GM19452 (cell line): Measurements from ENCODE around the gene GARNL3.

Experiments used
- ATAC-seq: cut with Tn5 transposase; IDR thresholded peaks from one replicate; pipeline ENCODE4 v1.9.1; 2021; ENCODE audit not compliant: unreplicated experiment

Gene GARNL3

DNA sequence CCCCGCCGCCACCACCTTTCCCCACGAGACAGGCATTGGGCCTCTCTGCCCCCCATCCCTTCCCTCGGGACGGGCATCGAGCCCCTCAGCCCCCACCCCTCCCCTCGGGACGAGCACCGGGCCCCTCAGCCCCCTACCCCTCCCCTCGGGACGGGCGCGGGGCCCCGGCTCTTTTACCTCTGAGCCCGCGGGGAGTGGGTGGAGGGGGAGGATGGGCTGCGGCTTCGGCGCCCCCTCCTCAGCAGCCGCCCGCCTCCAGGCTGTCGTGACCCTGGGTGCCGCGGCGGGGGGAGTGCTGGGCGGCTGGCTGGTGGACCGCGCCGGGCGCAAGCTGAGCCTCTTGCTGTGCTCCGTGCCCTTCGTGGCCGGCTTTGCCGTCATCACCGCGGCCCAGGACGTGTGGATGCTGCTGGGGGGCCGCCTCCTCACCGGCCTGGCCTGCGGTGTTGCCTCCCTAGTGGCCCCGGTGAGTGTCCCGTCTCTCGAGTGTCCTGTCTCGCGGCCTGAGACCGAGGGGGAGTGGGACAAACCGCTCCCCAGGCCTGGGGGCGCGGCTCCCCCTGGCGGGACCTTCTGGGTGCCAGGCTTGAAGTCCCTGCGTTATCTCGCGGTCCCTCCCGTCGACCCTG is 133.2 kb downstream of the GARNL3 start:
- ATAC-seq = no peak

DNA sequence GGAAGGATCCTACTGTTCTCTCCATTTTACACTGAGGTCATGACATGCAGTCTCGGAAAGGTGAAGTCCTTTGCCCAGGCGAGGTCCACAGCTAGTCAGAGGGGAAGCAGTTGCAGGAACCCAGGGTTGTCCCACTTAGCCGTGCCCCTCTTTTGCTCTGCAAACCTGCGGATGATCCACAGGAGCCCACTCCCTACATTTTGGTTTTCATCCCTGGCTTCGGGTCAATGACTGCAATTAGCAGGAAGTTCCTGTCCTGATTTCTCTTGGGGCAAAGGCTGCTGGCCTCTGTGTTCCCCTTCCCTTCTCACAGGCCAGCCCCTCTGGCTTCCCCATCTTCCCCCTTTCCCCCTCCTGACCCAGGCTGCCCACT is 133.7 kb downstream of the GARNL3 start:
- ATAC-seq = no peak

DNA sequence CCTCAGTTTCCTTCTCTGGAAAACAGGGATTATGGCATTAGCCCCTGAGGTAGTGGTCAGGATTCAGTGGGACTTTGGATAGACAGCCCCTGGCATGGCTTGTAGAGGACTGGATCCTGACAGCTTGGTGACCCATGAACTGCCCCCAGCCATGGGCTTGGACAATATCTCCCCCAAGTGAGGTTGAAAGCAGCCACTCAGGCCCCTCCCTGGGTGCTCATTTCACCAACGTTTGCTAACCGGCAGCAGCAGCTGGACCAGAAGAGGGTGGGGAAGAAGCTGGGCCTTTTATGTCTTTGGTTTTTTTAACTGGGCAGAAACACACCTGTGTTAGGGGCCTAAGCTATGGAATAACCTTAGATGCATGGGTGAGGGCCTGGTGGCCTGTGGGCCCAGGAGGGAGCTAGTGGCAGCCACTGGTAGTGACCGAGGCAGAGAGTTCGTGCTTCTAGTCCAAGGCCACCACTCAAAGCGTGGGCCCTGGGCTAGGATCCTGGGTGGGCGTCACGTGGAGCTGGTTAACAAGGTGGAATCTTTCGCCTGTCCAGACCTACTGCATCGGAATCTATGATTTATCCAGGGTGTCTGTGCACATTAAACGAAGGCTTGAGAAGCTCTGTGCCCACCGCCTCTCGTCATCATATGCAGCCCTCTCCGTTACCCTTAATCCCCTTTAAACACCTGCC is 134.3 kb downstream of the GARNL3 start:
- ATAC-seq = no peak

DNA sequence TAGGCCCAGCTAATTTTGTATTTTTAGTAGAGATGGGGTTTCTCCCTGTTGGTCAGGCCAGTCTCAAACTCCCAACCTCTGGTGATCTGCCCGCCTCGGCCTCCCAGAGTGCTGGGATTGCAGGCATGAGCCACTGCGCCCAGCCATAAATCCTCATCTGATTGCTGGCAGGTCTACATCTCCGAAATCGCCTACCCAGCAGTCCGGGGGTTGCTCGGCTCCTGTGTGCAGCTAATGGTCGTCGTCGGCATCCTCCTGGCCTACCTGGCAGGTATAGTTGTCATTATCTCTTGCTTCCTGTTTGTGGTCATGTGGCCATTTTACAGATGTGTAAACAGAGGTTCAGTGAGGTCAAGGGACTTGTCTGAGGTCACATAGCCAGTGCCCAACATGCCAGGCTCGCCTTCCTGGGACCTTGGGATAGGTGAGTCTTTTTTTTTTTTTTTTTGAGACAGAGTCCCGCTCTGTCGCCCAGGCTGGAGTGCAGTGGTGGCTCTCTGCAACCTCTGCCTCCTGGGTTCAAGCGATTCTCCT is 135.2 kb downstream of the GARNL3 start:
- ATAC-seq = no peak

DNA sequence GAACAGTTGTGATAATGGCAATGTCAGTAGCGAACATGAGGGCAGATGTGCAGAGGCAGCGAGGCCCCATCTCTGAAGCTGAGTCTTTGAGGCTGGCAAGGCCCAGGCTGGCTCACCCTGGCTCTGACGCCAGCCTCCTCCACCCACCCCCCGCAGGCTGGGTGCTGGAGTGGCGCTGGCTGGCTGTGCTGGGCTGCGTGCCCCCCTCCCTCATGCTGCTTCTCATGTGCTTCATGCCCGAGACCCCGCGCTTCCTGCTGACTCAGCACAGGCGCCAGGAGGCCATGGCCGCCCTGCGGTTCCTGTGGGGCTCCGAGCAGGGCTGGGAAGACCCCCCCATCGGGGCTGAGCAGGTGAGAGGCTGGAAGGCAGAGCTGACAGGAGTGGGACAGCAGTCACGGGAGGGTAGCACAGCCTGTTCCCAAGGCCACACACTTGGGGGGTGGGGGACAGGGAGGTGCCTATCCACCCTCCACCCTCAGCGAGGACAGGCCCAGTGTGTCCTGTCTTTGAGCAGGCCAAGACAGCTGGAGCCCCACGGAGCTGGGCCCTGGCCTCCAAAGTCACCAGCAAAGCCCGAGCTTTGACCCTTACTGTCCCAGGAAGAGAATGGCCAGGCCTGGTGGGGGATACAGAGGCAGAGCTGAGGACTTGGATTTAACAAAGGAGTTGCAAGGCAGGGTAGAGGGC is 138.0 kb downstream of the GARNL3 start:
- no peak for ATAC-seq

DNA sequence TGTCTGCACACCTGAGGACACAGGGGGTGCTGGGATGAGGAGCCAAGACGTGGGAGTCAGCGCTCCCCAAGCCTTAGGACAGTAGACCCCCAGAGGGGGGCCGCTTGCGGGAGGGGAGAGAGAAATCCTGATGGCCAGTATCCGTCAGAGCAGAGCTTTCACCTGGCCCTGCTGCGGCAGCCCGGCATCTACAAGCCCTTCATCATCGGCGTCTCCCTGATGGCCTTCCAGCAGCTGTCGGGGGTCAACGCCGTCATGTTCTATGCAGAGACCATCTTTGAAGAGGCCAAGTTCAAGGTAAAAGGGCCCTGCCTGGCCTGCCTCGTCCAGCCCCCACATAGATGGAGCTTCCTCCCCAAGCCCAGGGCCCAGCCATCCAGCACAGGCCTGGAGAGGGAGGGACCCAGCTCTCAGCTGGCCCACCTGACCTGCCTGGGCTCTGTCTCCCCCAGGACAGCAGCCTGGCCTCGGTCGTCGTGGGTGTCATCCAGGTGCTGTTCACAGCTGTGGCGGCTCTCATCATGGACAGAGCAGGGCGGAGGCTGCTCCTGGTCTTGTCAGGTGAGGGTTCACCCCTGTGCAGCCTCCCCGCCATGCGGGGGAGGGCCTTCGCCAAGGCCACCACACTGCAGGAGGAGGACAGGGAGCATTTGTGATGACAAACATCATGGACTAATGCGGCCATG is 139.1 kb downstream of the GARNL3 start:
- no peak for ATAC-seq

DNA sequence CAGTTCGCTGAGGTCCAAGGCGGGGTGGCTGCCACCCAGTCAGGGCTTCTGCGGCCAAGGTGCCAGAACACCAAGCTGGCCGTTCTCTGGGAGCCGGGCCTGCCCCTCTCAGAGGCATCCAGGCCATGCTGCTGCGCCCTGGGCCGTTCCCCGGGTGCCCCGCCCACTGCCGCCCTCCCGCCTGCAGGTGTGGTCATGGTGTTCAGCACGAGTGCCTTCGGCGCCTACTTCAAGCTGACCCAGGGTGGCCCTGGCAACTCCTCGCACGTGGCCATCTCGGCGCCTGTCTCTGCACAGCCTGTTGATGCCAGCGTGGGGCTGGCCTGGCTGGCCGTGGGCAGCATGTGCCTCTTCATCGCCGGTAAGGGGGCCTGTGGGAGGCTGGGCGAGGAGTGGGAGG is 140.1 kb downstream of the GARNL3 start:
- ATAC-seq = no peak

DNA sequence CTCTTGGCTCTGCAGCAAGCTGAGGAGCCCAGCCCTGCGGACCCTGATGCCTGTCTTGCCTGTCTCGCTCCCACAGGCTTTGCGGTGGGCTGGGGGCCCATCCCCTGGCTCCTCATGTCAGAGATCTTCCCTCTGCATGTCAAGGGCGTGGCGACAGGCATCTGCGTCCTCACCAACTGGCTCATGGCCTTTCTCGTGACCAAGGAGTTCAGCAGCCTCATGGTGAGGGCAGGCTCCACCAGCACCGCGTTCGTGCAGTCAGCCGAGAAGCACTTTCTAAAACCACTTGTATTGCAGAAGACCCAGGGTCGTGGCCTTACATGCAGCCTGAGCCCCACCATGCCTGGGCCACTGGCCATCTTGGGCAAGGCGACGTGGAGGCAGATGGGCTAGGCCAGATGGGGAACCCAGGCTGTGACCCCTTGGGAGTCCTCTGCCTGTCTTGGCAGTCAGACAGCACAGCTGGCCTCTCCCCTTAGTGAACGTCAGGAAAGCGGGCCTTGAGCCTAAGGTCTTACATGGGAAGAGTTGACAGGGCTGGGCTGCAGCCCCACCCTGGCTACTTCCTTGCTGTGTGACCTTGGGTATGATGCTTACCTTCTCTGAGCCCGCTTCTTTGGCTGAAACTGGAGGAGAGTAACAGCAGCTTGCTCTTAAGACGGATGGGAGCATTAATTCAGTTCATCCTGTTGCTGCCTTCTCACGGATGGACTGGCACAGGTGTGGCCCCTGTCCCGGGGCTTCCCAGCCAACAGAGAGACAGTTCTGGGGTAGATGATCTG is 141.0 kb downstream of the GARNL3 start:
- ATAC-seq = no peak

DNA sequence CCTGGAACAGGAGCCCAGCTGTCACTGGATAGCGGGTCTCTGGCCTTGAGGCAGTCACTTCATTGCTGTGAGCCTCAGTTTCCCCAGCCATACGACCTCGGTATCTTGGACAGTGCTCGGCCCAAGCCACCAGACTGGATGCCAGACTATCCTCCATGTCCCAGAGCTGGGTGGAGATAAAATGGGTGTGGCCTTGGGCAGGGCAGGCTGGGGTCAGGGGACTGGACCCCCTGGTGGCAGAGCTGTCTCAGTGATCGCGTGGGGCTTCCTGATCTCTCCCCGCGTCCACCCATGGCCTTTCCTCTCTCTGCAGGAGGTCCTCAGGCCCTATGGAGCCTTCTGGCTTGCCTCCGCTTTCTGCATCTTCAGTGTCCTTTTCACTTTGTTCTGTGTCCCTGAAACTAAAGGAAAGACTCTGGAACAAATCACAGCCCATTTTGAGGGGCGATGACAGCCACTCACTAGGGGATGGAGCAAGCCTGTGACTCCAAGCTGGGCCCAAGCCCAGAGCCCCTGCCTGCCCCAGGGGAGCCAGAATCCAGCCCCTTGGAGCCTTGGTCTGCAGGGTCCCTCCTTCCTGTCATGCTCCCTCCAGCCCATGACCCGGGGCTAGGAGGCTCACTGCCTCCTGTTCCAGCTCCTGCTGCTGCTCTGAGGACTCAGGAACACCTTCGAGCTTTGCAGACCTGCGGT is 142.4 kb downstream of the GARNL3 start:
- no peak for ATAC-seq

DNA sequence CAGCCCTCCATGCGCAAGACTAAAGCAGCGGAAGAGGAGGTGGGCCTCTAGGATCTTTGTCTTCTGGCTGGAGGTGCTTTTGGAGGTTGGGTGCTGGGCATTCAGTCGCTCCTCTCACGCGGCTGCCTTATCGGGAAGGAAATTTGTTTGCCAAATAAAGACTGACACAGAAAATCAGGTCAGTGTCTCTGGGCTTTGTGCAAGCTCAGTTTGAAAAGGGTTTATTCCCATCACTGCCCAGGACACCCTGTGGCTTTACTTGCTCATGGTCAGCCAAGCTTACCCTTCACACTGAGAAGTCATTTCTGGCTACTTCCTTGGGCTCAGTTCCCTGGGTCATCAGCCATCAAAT is 142.9 kb downstream of the GARNL3 start:
- ATAC-seq = no peak

DNA sequence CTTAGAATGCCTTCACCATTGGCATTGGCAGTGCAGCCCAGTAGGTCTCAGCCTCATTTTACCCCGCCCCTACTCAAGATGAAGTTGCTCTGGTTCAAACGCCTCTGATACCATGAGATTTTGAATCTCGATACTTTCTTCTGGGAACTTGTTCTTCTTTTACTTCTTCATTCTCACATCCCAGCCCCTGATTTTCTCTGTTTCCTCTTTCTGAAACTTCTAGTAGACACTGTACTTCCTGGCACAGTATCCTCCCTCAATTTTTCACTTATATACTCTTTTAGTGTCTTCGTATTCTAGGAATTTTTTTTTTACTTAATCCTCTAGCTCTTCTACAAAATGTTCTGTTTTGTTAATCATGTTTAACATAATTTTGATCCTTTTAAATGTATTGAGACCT is 146.5 kb downstream of the GARNL3 start:
- no peak for ATAC-seq

DNA sequence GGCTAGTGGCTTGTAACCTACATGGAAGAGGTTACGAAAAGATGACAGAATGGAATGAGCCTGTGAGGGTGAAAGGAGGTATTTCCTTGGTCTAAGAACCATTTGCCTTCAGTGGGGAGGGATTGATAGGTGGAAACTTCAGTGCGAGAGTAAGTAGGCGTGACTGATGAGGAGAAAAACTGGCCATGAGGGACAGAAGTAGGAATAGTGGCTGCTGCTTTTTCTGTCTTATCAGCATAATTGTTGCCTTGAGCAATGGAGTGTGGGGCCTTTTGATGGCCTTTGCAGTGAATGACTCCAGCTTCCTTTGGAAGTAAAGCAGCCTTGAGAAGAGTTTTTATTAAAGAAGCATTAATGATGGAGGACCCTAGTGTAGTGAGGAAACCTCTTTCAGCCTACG is 150.6 kb downstream of the GARNL3 start:
- ATAC-seq = no peak

DNA sequence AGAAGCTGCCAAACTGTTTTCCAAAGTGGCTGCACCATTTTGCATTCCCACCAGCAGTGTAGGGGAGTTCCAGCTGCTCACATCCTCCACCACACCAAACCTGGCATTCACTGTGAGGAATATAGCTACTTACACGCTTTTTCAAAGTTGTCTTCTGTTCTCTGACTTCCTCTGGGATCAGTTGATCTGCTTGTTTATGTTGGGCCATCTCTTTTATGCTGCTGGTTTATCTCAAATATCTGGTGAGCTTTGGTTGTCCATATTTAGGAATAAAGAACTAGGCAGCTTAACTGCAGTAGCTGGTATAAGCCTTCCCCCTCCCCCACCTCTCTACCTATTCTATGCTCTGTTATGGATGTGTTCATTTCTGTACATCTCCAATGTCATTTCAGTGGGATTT is 151.1 kb downstream of the GARNL3 start:
- ATAC-seq = no peak

DNA sequence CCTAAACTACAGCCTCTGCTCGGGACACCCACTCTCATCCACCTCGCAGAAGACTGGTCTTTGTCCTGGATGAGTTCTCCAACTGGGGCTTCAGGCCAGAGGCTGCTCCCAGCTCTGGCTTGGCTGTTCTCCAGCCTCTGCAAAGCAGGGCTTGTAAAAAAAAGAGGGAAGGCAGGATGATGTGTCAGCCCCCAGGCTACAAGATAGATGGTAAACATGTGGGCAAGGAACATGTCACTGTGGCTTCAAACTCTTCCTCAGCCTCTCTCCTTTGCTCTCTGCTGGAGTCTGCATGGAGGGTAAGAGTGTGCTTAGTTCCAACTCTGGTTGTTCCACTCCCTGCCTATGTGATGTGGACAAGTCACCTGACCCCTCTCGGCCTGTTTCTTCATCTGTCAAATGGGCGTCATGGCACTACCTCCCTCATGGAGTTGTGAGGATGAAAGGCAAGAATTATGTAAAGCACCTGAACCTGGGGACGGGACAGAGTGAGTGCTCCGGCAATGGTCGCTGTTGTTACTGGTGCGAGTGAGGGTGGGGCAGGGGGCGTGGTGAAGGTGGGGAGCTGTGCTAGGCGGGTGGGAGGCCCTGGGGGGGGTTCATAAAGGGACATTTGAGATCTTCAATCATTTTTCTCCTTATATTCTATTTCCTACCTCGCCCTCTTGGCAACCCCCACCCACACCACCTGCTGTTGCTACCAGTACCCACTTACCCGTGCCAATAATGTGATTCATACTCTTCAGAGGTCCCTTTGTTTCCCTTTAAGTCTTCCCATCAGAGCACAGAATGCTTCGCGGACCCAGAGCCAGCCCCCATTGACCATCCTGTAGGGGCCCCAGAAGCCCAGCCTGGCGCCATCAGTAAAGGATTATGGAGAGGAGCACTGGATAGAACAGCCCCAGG is 152.8 kb downstream of the GARNL3 start:
- ATAC-seq = no peak

DNA sequence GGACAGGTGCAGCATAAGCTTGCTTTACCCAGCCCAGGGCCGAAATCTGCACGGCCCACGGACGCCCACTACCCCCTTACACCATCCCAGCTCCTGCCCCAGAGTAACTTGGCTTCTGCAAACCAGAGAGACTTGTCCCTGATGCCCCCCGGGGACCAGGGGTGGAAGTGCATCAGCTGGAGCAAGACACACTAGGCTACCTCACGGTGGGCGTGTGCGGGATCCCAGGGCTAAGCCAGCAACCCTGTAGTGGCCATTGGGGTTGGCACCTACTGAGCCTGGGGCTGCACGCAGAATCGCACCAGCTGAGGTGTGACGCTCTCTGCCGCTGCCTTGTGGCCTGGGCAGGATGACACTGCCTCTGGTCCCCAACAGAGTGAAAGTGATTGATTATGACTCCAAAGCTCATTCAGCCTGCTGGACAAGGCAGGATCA is 153.5 kb downstream of the GARNL3 start:
- ATAC-seq = no peak

DNA sequence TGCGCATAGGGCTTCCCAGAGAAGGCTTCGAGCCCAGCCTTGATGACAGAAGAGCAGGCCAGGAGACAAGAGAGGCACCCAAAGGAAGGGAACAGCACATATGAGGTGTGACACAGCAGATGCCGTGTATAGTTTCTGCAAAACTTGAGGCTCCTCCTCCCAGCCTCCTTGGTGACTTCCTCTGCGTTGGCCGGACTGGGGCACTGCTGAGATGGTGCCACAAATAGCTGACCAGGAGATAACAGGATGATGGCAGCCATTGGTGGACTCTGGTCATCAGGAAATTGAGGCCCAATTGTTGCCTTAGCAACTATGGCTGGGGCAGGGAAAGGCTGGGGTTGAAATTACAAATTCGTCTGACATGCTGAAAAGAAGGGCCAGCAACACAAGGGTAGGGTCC is 154.8 kb downstream of the GARNL3 start:
- no peak for ATAC-seq

DNA sequence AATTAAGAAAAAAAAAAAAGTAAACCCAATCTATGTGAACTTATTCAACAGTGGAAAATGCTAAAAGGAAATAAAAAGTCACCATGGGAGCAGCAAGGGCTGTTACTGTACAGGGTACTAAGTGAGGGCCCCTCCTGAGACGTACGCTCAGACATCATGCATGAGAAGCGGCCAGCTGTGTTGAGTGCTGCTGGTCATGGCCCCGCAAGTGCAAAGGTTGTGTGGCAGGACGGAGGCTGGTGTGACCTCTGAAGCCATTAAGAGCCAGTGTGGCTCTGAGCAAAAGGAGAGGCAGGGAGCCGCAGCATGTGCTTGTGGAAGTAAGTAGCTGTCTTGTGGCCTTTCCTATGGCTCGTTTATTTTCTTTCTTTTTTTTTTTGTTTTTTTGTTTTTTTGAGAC is 156.5 kb downstream of the GARNL3 start:
- no peak for ATAC-seq

DNA sequence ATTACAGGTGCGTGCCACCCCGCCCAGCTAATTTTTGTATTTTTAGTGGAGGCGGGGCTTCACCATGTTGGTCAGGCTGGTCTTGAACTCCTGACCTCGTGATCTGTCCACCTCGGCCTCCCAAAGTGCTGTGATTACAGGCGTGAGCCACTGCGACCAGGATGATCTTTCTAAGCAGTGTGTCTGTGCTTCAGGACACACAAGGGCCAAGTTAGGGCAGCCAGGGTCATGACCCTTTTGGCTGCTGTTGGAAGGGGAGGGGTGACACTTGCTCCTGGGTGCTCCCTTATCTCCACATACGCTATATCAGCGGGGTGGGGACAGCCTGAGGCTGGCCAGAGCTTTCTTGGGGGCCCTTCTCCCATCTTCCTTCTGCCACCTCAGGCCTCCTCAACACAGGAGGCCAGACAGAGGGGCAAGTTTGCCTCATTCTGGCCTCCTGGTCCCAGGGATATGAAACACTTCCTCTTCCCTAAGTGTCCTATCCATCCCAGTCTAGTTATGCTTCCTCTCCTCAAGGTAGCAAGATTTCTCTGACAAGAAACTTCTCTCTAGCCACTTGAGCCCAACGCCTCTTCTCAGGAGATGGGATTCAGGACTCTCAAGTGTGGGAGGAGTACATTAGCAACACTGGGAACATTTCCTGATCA is 157.7 kb downstream of the GARNL3 start:
- ATAC-seq = no peak

DNA sequence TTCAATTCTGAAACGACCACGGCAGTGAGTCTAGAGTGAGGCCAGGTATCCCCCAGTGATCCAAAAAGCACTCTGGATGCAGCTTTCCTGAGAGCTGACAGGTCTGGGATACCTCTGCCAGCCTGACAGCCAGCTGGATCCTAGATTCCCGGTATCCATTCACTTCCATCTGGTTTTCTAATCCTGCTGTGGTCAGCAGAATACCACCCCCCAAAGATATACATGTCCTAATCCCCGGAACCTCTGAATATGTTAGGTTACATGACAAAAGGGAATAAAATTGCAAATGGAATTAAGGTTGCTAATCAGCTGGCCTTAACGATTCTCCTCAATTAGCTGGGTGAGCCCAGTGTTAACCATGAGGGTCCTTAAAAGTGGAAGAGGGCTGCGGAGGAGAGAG is 158.2 kb downstream of the GARNL3 start:
- no peak for ATAC-seq
